GM23248 (cell line): ENCODE measurements around the gene CPSF4L. TPM values are rescaled to one million over a fixed set of nuclear protein-coding genes. Genes with fewer than 3 reads are reported as not detected.

Source experiments
- DNase-seq: peaks from one replicate; pipeline ENCODE4 v3.0.0-alpha.2; 2015
- H2AFZ ChIP-seq: fragments of 200-600 bp; sonication (generic); 2 replicates; pipeline ENCODE4 v1.6.1; 2016; ENCODE audit warnings: antibody characterized with exemption
- H3F3A ChIP-seq: fragments of 200-600 bp; sonication (generic); 2 replicates; pipeline ENCODE4 v1.6.1; 2016; ENCODE audit warnings: mild to moderate bottlenecking, antibody characterized with exemption, mixed run types; ENCODE audit not compliant: insufficient read depth
- H3K27ac ChIP-seq: fragments of 200-600 bp; sonication (generic); 2 replicates; pipeline ENCODE4 v1.5.1; 2016; ENCODE audit warnings: mild to moderate bottlenecking
- H3K27me3 ChIP-seq: fragments of 200-600 bp; sonication (generic); replicated peaks from 2 replicates; pipeline ENCODE4 v1.6.1; 2016; ENCODE audit warnings: mild to moderate bottlenecking; ENCODE audit not compliant: insufficient read depth
- H3K36me3 ChIP-seq: fragments of 200-600 bp; sonication (generic); 2 replicates; pipeline ENCODE4 v1.6.1; 2016; ENCODE audit warnings: low read depth, mild to moderate bottlenecking
- H3K4me1 ChIP-seq: fragments of 200-600 bp; sonication (generic); 2 replicates; pipeline ENCODE4 v1.6.1; 2016; ENCODE audit warnings: mild to moderate bottlenecking; ENCODE audit not compliant: insufficient read depth
- H3K4me2 ChIP-seq: fragments of 200-600 bp; sonication (generic); one replicate; pipeline ENCODE4 v1.6.1; 2016; ENCODE audit warnings: mild to moderate bottlenecking; ENCODE audit not compliant: unreplicated experiment
- H3K4me3 ChIP-seq: fragments of 200-600 bp; sonication (generic); 2 replicates; pipeline ENCODE4 v1.5.1; 2016; ENCODE audit warnings: mild to moderate bottlenecking
- H3K79me2 ChIP-seq: fragments of 200-600 bp; sonication (generic); 2 replicates; pipeline ENCODE4 v1.6.1; 2016; ENCODE audit warnings: mild to moderate bottlenecking; ENCODE audit not compliant: insufficient read depth
- H3K9ac ChIP-seq: fragments of 200-600 bp; sonication (generic); 2 replicates; pipeline ENCODE4 v1.6.1; 2016; ENCODE audit warnings: mild to moderate bottlenecking
- H3K9me2 ChIP-seq: fragments of 200-600 bp; sonication (generic); 2 replicates; pipeline ENCODE4 v1.6.1; 2016; ENCODE audit warnings: mixed run types, mild to moderate bottlenecking, moderate library complexity; ENCODE audit not compliant: insufficient read depth
- H3K9me3 ChIP-seq: fragments of 200-600 bp; sonication (generic); one replicate; pipeline ENCODE4 v1.6.1; 2017; ENCODE audit warnings: low read depth
- H4K20me1 ChIP-seq: fragments of 200-600 bp; sonication (generic); 2 replicates; pipeline ENCODE4 v1.6.0; 2016; ENCODE audit not compliant: insufficient read depth
- EZH2 ChIP-seq: fragments of 200-600 bp; sonication (generic); IDR thresholded peaks from 2 replicates; pipeline ENCODE4 v1.6.1; 2018; ENCODE audit warnings: antibody characterized with exemption, mild to moderate bottlenecking; ENCODE audit not compliant: insufficient read depth, poor library complexity, severe bottlenecking
- EZH2phosphoT487 ChIP-seq: fragments of 200-600 bp; sonication (generic); IDR thresholded peaks from 2 replicates; pipeline ENCODE4 v1.6.1; 2018; ENCODE audit warnings: antibody characterized with exemption, moderate library complexity, mild to moderate bottlenecking, low read depth; ENCODE audit not compliant: insufficient read depth
- WGBS, 2 experiments: methylation state at CpG; one replicate each; pipeline ENCODE4 v1.1.6; 2015 to 2017; ENCODE audit warnings: low lambda C conversion rate in 2 of 2, low coverage in 1 of 2; ENCODE audit errors: missing lambda C conversion rate in 2 of 2; 5-methylcytosine and 5-hydroxymethylcytosine counted together
- in situ Hi-C: fragments of 300-500 bp; cut with MboI; formaldehyde crosslinking; loops from 2 replicates; pipeline ENCODE4 v1.15.0; 2020
- polyA plus RNA-seq: library from polyadenylated mRNA; unstranded; fragments of >200 nt; fragmentation: Nextera tagmentation; extraction: Ambion mirVana; gene quantifications from 2 replicates; pipeline ENCODE4 v1.2.1, GENCODE V29; 2016
- total RNA-seq: library from RNA; depleted of rRNA; stranded (reverse); fragments of >200 nt; shearing (Covaris generic); gene quantifications from 2 replicates; pipeline ENCODE4 v1.2.3, GENCODE V29; 2014

Gene CPSF4L
- total and polyA plus RNA-seq, 2 experiments from 2014 or later = not detected

GRCh38 chr17:73278049-73278464 lies 16.4 kb upstream of the CPSF4L start:
- in situ Hi-C loops = no loop called here
- no peak overlapping the region for H3K9ac ChIP-seq
- H3K4me1 ChIP-seq = no peaks in the 10 kb centered on the region
- H3K9me3 ChIP-seq = no peaks in the 10 kb centered on the region
- H3K36me3 ChIP-seq = no peaks in the 10 kb centered on the region
- H3K79me2 ChIP-seq = 0 out of 2 replicates have a peak, but pooled peaks cover under 1% of the 10 kb centered on the region
- H3K4me3 ChIP-seq = no peak overlapping the region
- no peak for DNase-seq
- no peaks in the 10 kb centered on the region for H3K9me2 ChIP-seq
- no peaks in the 10 kb centered on the region for H4K20me1 ChIP-seq
- H3K4me2 ChIP-seq = no peak overlapping the region
- no peak overlapping the region for H3K27ac ChIP-seq
- no peaks in the 10 kb centered on the region for H3K27me3 ChIP-seq
- H2AFZ ChIP-seq = no peak overlapping the region
- TF ChIP-seq EZH2 (no peak), EZH2phosphoT487 (no peak)
- H3F3A ChIP-seq = no peaks in the 10 kb centered on the region
- WGBS, 2 experiments = 52 to 60% methylated on average over 7 of the region's 7 CpGs

- no peak for DNase-seq
- Histone ChIP-seq H3K4me1 (no peaks in the 10 kb centered on the region), H3F3A (no peaks in the 10 kb centered on the region), H3K9ac (no peak overlapping the region), H3K4me3 (no peak overlapping the region), H3K27ac (no peak overlapping the region), H3K36me3 (no peaks in the 10 kb centered on the region), H3K27me3 (no peaks in the 10 kb centered on the region), H3K9me3 (no peaks in the 10 kb centered on the region), H4K20me1 (no peaks in the 10 kb centered on the region), H3K79me2 (no peaks in the 10 kb centered on the region), H3K4me2 (no peak overlapping the region), H3K9me2 (no peaks in the 10 kb centered on the region), H2AFZ (no peak overlapping the region)
- TF ChIP-seq EZH2 (no peak), EZH2phosphoT487 (no peak)
- 91 to 96% methylated on average over 4 of the region's 4 CpGs for WGBS, 2 experiments
- in situ Hi-C loops = no loop called here
These were observed 12.8 kb upstream of the CPSF4L start for GRCh38 chr17:73274490-73274889.

DNA sequence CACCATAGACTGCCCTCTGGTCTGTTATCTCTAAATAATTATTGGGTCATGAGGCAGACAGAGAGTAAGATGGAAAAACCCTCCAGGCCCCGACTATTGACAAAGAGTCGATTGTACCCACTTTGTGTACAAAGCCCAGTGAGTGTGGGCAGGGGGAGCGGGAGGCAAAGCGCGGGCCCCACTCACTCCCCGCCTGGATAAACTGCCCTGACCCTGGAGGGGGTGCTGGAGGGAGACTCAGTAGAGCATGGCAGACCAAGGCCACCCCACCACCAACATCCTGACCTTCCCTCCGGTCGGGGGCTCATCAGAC lies 11.2 kb upstream of the CPSF4L start:
- Histone ChIP-seq H3K9me2 (no peaks in the 10 kb centered on the region), H3K27me3 (no peaks in the 10 kb centered on the region), H3F3A (no peaks in the 10 kb centered on the region), H4K20me1 (no peaks in the 10 kb centered on the region), H3K79me2 (no peaks in the 10 kb centered on the region), H3K4me1 (no peaks in the 10 kb centered on the region), H3K36me3 (no peaks in the 10 kb centered on the region), H3K9ac (no peak overlapping the region), H3K4me2 (no peak overlapping the region), H3K4me3 (no peak overlapping the region), H3K27ac (no peak overlapping the region), H2AFZ (no peak overlapping the region), H3K9me3 (no peaks in the 10 kb centered on the region)
- in situ Hi-C loops = no loop called here
- 100% methylated on average over 6 to 8 of the region's 8 CpGs for WGBS, 2 experiments
- no peak for TF ChIP-seq EZH2phosphoT487
- no peak for TF ChIP-seq EZH2
- DNase-seq = no peak

DNA sequence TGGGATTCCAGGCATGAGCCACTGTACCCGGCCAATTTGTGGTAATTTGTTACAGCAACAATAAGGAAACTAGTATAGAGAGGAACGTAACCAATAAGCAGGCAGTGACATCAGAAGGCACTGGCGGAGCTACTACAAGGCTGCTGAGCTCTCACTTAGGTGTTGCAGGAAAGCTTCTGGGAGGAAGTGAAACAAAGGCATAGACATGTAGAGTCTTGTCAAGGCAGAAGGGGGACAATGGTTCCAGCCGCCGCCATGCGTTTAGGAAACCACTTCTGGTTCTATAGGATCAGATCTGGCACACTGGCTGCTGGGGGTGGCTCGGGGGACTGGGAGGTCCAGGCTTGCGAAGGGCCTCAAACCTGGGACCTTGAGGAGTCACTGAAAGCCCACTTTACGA lies 9.4 kb upstream of the CPSF4L start:
- in situ Hi-C loops = no loop called here
- 93 to 95% methylated on average over 9 of the region's 9 CpGs for WGBS, 2 experiments

DNA sequence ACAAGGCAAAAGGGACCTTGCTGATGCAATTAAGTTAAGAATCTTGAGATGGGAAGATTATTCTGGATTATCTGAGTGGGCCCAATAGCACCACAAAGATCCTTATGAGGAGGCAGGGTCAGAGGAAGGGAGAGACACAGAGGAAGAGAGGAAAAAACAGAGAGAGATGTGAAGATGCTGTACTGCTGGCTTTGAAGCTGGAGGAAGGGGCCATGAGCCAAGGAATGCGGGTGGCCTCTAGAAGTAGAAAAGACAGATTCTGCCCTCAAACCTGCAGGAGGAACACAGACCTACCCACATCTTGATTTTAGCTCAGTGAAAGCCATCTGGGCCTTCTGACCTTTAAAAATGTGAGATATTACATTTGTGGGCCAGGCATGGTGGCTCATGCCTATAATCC lies 8.1 kb upstream of the CPSF4L start:
- Histone ChIP-seq H3K79me2 (no peaks in the 10 kb centered on the region), H3K4me3 (no peak overlapping the region), H3K9me3 (no peaks in the 10 kb centered on the region), H3F3A (no peaks in the 10 kb centered on the region), H3K27me3 (no peaks in the 10 kb centered on the region), H4K20me1 (no peaks in the 10 kb centered on the region), H3K4me1 (no peaks in the 10 kb centered on the region), H3K4me2 (no peak overlapping the region), H3K27ac (no peak overlapping the region), H3K36me3 (no peaks in the 10 kb centered on the region), H3K9me2 (no peaks in the 10 kb centered on the region), H2AFZ (no peak overlapping the region), H3K9ac (no peak overlapping the region)
- 90 to 96% methylated on average over 1 of the region's 1 CpG for WGBS, 2 experiments
- in situ Hi-C loops = no loop called here
- TF ChIP-seq EZH2 (no peak), EZH2phosphoT487 (no peak)
- no peak for DNase-seq

More for the DNA sequence above, 9.4 kb upstream of the CPSF4L start:
- no peak overlapping the region for H2AFZ ChIP-seq
- DNase-seq = no peak
- H3K79me2 ChIP-seq = no peaks in the 10 kb centered on the region
- H3K9me3 ChIP-seq = no peaks in the 10 kb centered on the region
- H4K20me1 ChIP-seq = no peaks in the 10 kb centered on the region
- H3K9ac ChIP-seq = no peak overlapping the region
- H3K27ac ChIP-seq = no peak overlapping the region
- no peaks in the 10 kb centered on the region for H3K27me3 ChIP-seq
- no peaks in the 10 kb centered on the region for H3K9me2 ChIP-seq
- H3K4me2 ChIP-seq = no peak overlapping the region
- no peaks in the 10 kb centered on the region for H3K36me3 ChIP-seq
- TF ChIP-seq EZH2phosphoT487 (no peak), EZH2 (no peak)
- H3K4me1 ChIP-seq = no peaks in the 10 kb centered on the region
- H3F3A ChIP-seq = no peaks in the 10 kb centered on the region
- H3K4me3 ChIP-seq = no peak overlapping the region
